ENCODE results near the gene SLC22A12. TPM values are rescaled to one million over a fixed set of nuclear protein-coding genes. Genes with fewer than 3 reads are reported as not detected.

SLC22A12 gene
- total RNA-seq, 1 donor from 2014 or later, result not detected

- H3K36me3 ChIP-seq (ENCODE audit: control insufficient read depth, insufficient read depth, low read length), result no peaks in the 10 kb centered on the region
- DNase-seq (ENCODE audit: low read depth), result no peak
Observed at GRCh38 chr11:64580412-64580811, 10.6 kb upstream of the SLC22A12 start.

GRCh38 chr11:64581057-64581523, 9.9 kb upstream of the SLC22A12 start:
- peaks cover 12% of the 10 kb centered on the region for H3K27me3 ChIP-seq (ENCODE audit: control insufficient read depth, insufficient read depth, low read length)
- DNase-seq (ENCODE audit: low read depth), result no peak
- H3K4me3 ChIP-seq (ENCODE audit: low read depth, low read length), result no peak overlapping the region
- no peaks in the 10 kb centered on the region for H3K36me3 ChIP-seq (ENCODE audit: control insufficient read depth, insufficient read depth, low read length)
- TF ChIP-seq CTCF (IDR thresholded peaks at IDR 0.05; ENCODE audit: insufficient read depth, low read length, poor library complexity, severe bottlenecking), result no peak

More at GRCh38 chr11:64580412-64580811, 10.6 kb upstream of the SLC22A12 start:
- no peak for TF ChIP-seq CTCF (IDR thresholded peaks at IDR 0.05; ENCODE audit: insufficient read depth, low read length, poor library complexity, severe bottlenecking)
- Histone ChIP-seq H3K4me3 (ENCODE audit: low read depth, low read length) (no peak overlapping the region), H3K27me3 (ENCODE audit: control insufficient read depth, insufficient read depth, low read length) (peaks cover 12% of the 10 kb centered on the region)

GRCh38 chr11:64582885-64583284, 8.1 kb upstream of the SLC22A12 start:
- no peak for TF ChIP-seq CTCF (IDR thresholded peaks at IDR 0.05; ENCODE audit: insufficient read depth, low read length, poor library complexity, severe bottlenecking)
- no peak for DNase-seq (ENCODE audit: low read depth)
- peaks cover 12% of the 10 kb centered on the region for H3K27me3 ChIP-seq (ENCODE audit: control insufficient read depth, insufficient read depth, low read length)
- no peaks in the 10 kb centered on the region for H3K36me3 ChIP-seq (ENCODE audit: control insufficient read depth, insufficient read depth, low read length)
- H3K4me3 ChIP-seq (ENCODE audit: low read depth, low read length), result no peak overlapping the region

- DNase-seq (ENCODE audit: low read depth), result no peak
- no peak for TF ChIP-seq CTCF (IDR thresholded peaks at IDR 0.05; ENCODE audit: insufficient read depth, low read length, poor library complexity, severe bottlenecking)
- H3K27me3 ChIP-seq (ENCODE audit: control insufficient read depth, insufficient read depth, low read length), result peaks cover 12% of the 10 kb centered on the region
- no peaks in the 10 kb centered on the region for H3K36me3 ChIP-seq (ENCODE audit: control insufficient read depth, insufficient read depth, low read length)
- no peak overlapping the region for H3K4me3 ChIP-seq (ENCODE audit: low read depth, low read length)
Observed at GRCh38 chr11:64583296-64584262, 7.4 kb upstream of the SLC22A12 start.

- Histone ChIP-seq H3K27me3 (ENCODE audit: control insufficient read depth, insufficient read depth, low read length) (peaks cover 11% of the 10 kb centered on the region), H3K4me3 (ENCODE audit: low read depth, low read length) (no peak overlapping the region), H3K36me3 (ENCODE audit: control insufficient read depth, insufficient read depth, low read length) (no peaks in the 10 kb centered on the region)
- TF ChIP-seq CTCF (IDR thresholded peaks at IDR 0.05; ENCODE audit: insufficient read depth, low read length, poor library complexity, severe bottlenecking), result no peak
- no peak for DNase-seq (ENCODE audit: low read depth)
Observed at GRCh38 chr11:64585150-64585549, 5.9 kb upstream of the SLC22A12 start.

Measured in kidney epithelial cell (primary cell).